Parathyroid adenoma (tissue), 2 donors: Measurements from ENCODE around the gene DIPK1B.

ENCODE experiments used
- H2AFZ ChIP-seq: fragments of 300-600 bp; sonication (generic); one replicate; pipeline ENCODE4 v1.7.0; 2017; ENCODE audit warnings: antibody characterized with exemption, mild to moderate bottlenecking
- H3K27ac ChIP-seq: fragments of 300-600 bp; sonication (generic); one replicate; pipeline ENCODE4 v1.7.0; 2017
- H3K27me3 ChIP-seq: fragments of 300-600 bp; sonication (generic); one replicate; pipeline ENCODE4 v1.7.0; 2017; ENCODE audit warnings: low read length; ENCODE audit not compliant: control insufficient read depth, insufficient read depth
- H3K36me3 ChIP-seq: fragments of 300-600 bp; sonication (generic); one replicate; pipeline ENCODE4 v1.7.0; 2017; ENCODE audit warnings: low read length; ENCODE audit not compliant: control insufficient read depth, insufficient read depth
- H3K4me1 ChIP-seq: fragments of 300-600 bp; sonication (generic); one replicate; pipeline ENCODE4 v1.7.0; 2017; ENCODE audit warnings: control low read depth
- H3K4me2 ChIP-seq: fragments of 300-600 bp; sonication (generic); one replicate; pipeline ENCODE4 v1.7.0; 2017; ENCODE audit warnings: low read length
- H3K4me3 ChIP-seq: fragments of 300-600 bp; sonication (generic); one replicate; pipeline ENCODE4 v1.7.0; 2017; ENCODE audit warnings: low read depth, low read length
- H3K79me2 ChIP-seq: fragments of 300-600 bp; sonication (generic); one replicate; pipeline ENCODE4 v1.7.0; 2017; ENCODE audit warnings: control low read depth
- H3K9ac ChIP-seq: fragments of 300-600 bp; sonication (generic); one replicate; pipeline ENCODE4 v1.7.0; 2017; ENCODE audit warnings: mild to moderate bottlenecking
- H3K9me3 ChIP-seq: fragments of 300-600 bp; sonication (generic); one replicate; pipeline ENCODE4 v1.7.0; 2017; ENCODE audit warnings: low read length; ENCODE audit not compliant: control insufficient read depth
- CTCF ChIP-seq: fragments of 300-600 bp; sonication (generic); IDR thresholded peaks from one replicate; pipeline ENCODE4 v1.7.0; 2017; ENCODE audit warnings: antibody characterized with exemption, mild to moderate bottlenecking
- donor health status: primary hyperparathyroidism.

The DIPK1B gene

GRCh38 chr9:136690806-136691261 lies 21.5 kb upstream of the DIPK1B start:
- no peaks in the 10 kb centered on the region for H3K9me3 ChIP-seq
- no peak overlapping the region for H3K4me3 ChIP-seq
- no peaks in the 10 kb centered on the region for H3K27me3 ChIP-seq
- no peaks in the 10 kb centered on the region for H3K36me3 ChIP-seq
- peak overlapping the region; percentile 32 for H3K27ac ChIP-seq
- H3K4me1 ChIP-seq: no peaks in the 10 kb centered on the region
- H3K9ac ChIP-seq: no peak overlapping the region
- H3K79me2 ChIP-seq: no peaks in the 10 kb centered on the region
- H2AFZ ChIP-seq: no peak overlapping the region
- peak overlapping the region; percentile 31 for H3K4me2 ChIP-seq
- TF ChIP-seq CTCF: no peak

DNA sequence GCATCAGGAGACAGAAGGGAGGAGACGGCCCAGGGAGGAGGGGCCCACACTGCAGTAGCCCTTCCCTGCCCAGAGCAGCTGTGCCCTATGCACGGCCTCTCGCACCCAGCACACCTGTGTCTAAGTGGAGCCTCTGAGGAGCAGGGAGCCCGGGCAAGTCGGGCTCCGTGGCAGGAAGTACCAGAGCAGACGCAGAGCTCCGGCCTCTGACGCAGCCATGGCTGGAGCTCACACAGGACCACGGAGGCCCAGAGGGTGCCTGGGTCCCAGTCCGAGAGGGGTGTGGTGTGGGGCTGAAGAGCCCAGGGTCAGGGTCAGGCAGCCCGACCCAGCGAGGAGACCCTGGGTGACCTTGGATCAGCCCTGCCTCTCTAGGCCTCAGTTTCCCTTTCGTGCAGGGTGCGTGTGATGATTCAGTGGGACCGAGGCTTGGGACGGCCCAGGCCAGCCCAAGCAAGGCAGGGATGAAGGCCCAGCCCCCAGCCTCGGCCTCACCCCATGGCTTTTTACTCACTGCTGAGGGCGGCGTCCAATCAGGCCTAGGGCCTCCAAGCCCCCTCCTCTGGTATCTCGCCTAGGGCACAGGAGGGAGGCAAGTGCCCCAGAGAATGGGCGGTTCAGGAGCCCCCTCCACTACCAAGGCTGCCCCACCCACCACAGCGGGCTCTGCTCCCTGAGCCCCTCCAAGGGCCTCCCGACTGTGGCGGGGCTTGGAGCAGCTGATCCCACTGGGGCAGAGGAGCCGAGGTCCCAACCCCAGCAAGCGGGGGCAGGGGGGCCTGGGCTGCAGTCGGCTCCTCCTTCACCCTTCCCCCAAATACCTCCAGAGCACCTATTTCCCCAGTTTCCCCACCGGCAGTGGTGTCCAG lies 20.8 kb upstream of the DIPK1B start:
- H3K27me3 ChIP-seq: no peaks in the 10 kb centered on the region
- no peaks in the 10 kb centered on the region for H3K36me3 ChIP-seq
- H3K4me3 ChIP-seq: no peak overlapping the region
- TF ChIP-seq CTCF: no peak
- peak overlapping the region; percentile 9 for H3K4me2 ChIP-seq
- no peaks in the 10 kb centered on the region for H3K4me1 ChIP-seq
- H2AFZ ChIP-seq: no peak overlapping the region
- no peaks in the 10 kb centered on the region for H3K79me2 ChIP-seq
- H3K9ac ChIP-seq: no peak overlapping the region
- H3K9me3 ChIP-seq: no peaks in the 10 kb centered on the region
- no peak overlapping the region for H3K27ac ChIP-seq

DNA sequence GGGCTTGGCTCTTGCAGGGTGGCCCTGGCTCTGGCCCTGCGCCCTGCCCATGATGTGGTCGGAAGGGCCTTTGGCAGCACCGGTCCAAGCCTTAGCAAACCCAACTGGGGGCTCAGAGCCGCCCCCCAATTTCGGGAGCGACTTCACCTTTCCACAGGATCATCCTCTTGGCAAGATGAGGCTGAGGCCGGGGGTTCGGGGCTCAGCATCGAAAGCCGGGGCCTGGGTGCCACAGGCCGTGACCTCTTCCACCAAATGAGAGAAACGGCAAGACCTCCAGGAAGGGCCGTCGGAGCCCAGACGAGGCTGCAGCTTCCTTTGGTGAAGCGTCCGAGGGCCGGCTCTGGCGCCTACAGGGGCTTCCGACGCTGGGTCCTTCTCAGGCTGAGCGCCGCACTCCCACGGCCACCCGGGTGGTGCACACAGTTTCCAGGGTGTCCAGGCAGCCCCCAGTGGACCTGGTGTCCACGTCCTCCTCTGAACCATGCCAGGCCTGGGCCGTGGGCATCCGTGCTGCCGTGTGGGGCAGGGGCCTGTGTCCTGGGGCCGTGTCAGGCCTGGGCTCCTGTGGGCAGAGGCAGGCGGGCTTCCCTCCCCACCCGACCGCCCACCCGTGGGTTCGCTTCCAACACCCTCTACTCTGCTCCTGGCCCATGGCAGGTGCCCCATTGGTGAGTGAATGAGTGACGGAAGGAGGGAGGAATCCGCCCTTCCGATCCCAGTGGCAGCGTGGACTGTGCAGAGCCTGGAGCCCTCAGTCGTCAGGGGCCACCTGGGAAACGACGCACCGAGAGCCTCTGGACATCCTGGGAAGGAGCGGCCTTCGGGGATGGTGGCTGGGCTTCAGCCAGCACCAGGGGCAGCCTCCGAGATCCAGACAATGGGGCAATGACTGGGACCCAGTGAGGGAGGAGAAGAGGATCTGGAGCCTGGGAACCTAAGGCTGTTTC lies 19.9 kb upstream of the DIPK1B start:
- Histone ChIP-seq H3K9ac (no peak overlapping the region), H3K36me3 (no peaks in the 10 kb centered on the region), H3K79me2 (no peaks in the 10 kb centered on the region), H3K27me3 (no peaks in the 10 kb centered on the region), H3K9me3 (no peaks in the 10 kb centered on the region), H2AFZ (no peak overlapping the region), H3K4me3 (no peak overlapping the region), H3K4me1 (no peaks in the 10 kb centered on the region), H3K4me2 (no peak overlapping the region), H3K27ac (no peak overlapping the region)
- no peak for TF ChIP-seq CTCF

GRCh38 chr9:136693135-136693489 lies 19.3 kb upstream of the DIPK1B start:
- peak overlapping the region; percentile 2 for H3K27ac ChIP-seq
- no peak overlapping the region for H3K4me3 ChIP-seq

More at GRCh38 chr9:136693135-136693489, 19.3 kb upstream of the DIPK1B start:
- Histone ChIP-seq H3K4me1 (no peaks in the 10 kb centered on the region), H3K79me2 (no peaks in the 10 kb centered on the region), H3K9me3 (no peaks in the 10 kb centered on the region), H3K9ac (no peak overlapping the region), H2AFZ (no peak overlapping the region), H3K27me3 (no peaks in the 10 kb centered on the region), H3K4me2 (no peak overlapping the region), H3K36me3 (no peaks in the 10 kb centered on the region)
- TF ChIP-seq CTCF: no peak
